Measurements from ENCODE around the gene KIAA0040.

The KIAA0040 gene

DNA sequence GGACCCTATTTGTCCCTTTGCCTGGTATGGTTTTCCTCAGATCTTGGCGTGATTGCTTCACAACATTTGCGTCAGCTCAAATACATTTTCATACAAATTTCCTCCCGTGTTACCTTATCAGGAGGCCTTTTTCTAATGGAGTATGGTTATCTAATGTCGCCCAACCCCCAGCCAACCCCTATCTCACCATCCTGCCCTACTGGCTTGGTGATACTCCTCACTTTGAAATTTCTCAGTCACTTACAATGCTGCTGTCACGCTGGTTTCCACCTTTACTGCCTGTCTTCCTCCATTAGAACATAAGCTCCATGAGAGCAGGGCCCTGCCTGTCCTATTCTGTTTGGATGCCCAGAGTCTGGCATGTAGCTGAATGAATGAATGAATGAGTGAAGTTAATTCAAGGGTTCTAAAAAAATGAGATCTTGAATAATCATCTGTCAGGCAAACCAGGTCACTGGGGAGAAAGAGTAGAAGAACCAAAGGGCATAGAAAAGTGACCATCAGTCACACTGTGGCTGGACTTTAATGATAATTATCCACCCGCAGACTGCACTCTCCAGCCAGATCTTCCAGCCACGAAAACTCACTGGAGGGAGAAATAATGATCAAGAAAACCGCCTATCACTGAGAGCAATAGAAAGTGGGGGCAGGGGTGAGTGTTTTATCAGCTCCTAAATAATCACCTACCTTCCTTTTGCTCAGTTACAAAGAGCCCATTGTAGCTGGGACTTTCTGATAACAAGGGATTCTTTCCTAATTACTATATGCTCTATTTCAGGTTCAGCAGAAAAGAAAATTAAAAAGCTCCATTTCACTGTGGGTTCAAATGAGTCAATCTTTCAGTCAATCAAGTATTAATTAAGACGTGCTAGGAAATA lies 21.3 kb downstream of the KIAA0040 start:
- Histone ChIP-seq H3K9ac (ENCODE audit: low read length in 2 of 2) (no peak overlapping the region), H3K27ac (ENCODE audit: low read length) (no peak overlapping the region), H3K4me3 (ENCODE audit: low read length in 2 of 2) (no peak overlapping the region), H3K4me1 (ENCODE audit: control insufficient read depth, insufficient read depth, low read length) (no peaks in the 10 kb centered on the region), H3K27me3 (ENCODE audit: control insufficient read depth in 1 of 2, insufficient read depth in 2 of 2, low read length in 2 of 2) (no peaks in the 10 kb centered on the region), H3K36me3 (ENCODE audit: control insufficient read depth in 2 of 2, insufficient read depth in 2 of 2, low read length in 2 of 2) (peaks cover 5 to 8% of the 10 kb centered on the region in 2 donors), H3K9me3 (ENCODE audit: control insufficient read depth in 2 of 2, low read length in 2 of 2) (no peaks in the 10 kb centered on the region)

DNA sequence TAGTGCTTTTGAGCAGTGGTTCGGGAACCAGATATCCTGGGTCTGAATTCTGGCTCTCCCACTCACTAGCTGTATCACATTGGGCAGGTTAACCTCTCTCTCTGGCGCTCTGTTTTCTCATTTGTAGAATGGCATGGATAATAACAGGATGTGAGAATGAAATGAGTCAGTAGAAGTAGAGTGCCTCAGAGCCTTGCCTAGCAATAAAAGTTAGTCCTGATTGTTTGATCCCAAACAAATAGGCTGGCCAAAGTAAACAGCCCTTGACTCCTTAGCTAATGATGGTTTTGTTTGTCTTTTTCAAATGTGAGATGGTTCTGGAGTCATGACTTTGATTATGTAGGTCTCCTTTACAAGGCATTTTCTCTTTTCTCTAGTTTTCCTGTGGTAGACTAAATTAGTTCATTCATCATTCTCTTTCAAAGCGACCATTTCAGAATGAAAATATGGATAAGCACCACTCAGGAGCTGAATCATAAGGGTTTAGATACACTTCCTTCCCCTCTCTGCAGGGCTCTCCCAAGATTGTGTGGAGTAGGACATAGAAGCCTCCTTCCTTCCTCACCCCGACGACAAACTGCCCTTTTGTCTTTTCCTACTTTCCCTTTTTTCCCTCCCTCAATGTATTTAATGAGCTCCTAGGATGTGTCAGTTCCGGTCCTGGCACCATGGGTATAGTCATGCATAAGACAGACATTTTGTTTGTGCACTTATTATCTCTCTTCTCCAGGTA lies 23.1 kb downstream of the KIAA0040 start:
- Histone ChIP-seq H3K36me3 (ENCODE audit: control insufficient read depth in 2 of 2, insufficient read depth in 2 of 2, low read length in 2 of 2) (peaks cover 11 to 13% of the 10 kb centered on the region in 2 donors), H3K27ac (ENCODE audit: low read length) (no peak overlapping the region), H3K27me3 (ENCODE audit: control insufficient read depth in 1 of 2, insufficient read depth in 2 of 2, low read length in 2 of 2) (no peaks in the 10 kb centered on the region), H3K9ac (ENCODE audit: low read length in 2 of 2) (no peak overlapping the region), H3K9me3 (ENCODE audit: control insufficient read depth in 2 of 2, low read length in 2 of 2) (no peaks in the 10 kb centered on the region), H3K4me1 (ENCODE audit: control insufficient read depth, insufficient read depth, low read length) (no peaks in the 10 kb centered on the region), H3K4me3 (ENCODE audit: low read length in 2 of 2) (no peak overlapping the region)

DNA sequence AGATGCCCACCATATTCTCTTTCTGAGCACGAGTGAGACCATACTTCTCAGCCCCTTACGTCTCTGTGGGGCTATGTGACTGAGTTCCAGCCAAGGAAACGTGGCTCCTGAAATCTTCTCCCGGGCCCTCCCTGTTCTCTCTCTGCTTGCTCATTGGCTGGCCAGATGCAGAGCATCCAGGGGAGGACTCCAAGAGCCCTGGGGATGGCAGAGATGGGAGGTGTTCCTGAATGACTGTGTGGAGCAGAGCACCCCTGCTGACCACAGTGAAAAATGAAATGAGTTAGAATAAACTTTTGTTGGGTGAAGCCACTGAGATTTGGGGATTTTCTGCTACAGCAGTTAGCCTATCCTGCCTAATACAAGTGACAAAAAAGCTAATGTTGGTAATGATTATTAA lies 23.8 kb downstream of the KIAA0040 start:
- H3K9me3 ChIP-seq (ENCODE audit: control insufficient read depth in 2 of 2, low read length in 2 of 2): no peaks in the 10 kb centered on the region
- H3K36me3 ChIP-seq (ENCODE audit: control insufficient read depth in 2 of 2, insufficient read depth in 2 of 2, low read length in 2 of 2): peaks cover 9 to 13% of the 10 kb centered on the region in 2 donors
- H3K9ac ChIP-seq (ENCODE audit: low read length in 2 of 2): no peak overlapping the region
- no peaks in the 10 kb centered on the region for H3K4me1 ChIP-seq (ENCODE audit: control insufficient read depth, insufficient read depth, low read length)
- H3K4me3 ChIP-seq (ENCODE audit: low read length in 2 of 2): no peak overlapping the region
- no peak overlapping the region for H3K27ac ChIP-seq (ENCODE audit: low read length)
- H3K27me3 ChIP-seq (ENCODE audit: control insufficient read depth in 1 of 2, insufficient read depth in 2 of 2, low read length in 2 of 2): no peaks in the 10 kb centered on the region

DNA sequence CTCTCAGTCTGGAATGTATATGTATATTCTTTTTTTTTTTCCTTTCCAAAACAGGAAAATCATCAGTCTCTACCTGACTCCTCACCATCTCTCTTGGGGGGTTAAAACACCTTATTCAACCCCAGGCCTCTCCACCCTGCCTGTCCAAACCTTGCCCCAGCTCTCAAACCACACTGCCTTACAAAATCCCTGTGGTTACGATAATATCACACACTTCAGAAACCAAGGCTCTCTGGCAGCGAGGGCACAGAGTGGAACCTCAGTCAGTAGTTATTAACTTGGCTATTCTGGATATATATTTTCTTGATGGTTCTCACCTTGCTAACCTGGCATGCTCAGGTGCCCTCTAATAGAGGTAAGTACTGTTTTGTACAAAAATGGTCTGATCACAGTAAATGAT lies 24.7 kb downstream of the KIAA0040 start:
- H3K9ac ChIP-seq (ENCODE audit: low read length in 2 of 2): no peak overlapping the region
- H3K9me3 ChIP-seq (ENCODE audit: control insufficient read depth in 2 of 2, low read length in 2 of 2): no peaks in the 10 kb centered on the region
- H3K4me1 ChIP-seq (ENCODE audit: control insufficient read depth, insufficient read depth, low read length): peaks cover 2% of the 10 kb centered on the region
- H3K36me3 ChIP-seq (ENCODE audit: control insufficient read depth in 2 of 2, insufficient read depth in 2 of 2, low read length in 2 of 2): peaks cover 8 to 17% of the 10 kb centered on the region in 2 donors
- H3K27me3 ChIP-seq (ENCODE audit: control insufficient read depth in 1 of 2, insufficient read depth in 2 of 2, low read length in 2 of 2): no peaks in the 10 kb centered on the region
- H3K27ac ChIP-seq (ENCODE audit: low read length): no peak overlapping the region
- no peak overlapping the region for H3K4me3 ChIP-seq (ENCODE audit: low read length in 2 of 2)

DNA sequence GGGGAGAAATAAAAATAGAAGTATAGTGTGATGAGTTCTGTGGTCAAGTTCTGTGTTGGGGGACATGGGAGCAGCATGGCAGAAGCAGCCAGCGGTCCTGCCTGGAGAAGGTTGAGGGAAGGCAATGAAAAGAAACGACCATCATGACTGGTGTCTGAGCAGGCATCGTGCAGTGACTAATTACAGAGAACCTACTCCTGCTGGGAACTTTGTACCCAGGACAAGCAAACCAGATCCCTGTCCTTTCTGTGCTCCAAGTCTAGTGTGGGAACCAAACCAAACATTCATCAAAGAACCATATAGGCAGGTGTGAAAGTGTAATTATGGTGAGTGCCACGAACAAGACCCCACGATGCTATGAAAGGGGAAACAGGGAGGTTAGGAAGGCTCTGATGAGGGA lies 25.8 kb downstream of the KIAA0040 start:
- Histone ChIP-seq H3K27me3 (ENCODE audit: control insufficient read depth in 1 of 2, insufficient read depth in 2 of 2, low read length in 2 of 2) (no peaks in the 10 kb centered on the region), H3K27ac (ENCODE audit: low read length) (no peak overlapping the region), H3K9ac (ENCODE audit: low read length in 2 of 2) (no peak overlapping the region), H3K36me3 (ENCODE audit: control insufficient read depth in 2 of 2, insufficient read depth in 2 of 2, low read length in 2 of 2) (peaks cover 8 to 17% of the 10 kb centered on the region in 2 donors), H3K4me3 (ENCODE audit: low read length in 2 of 2) (no peak overlapping the region), H3K4me1 (ENCODE audit: control insufficient read depth, insufficient read depth, low read length) (peaks cover 2% of the 10 kb centered on the region), H3K9me3 (ENCODE audit: control insufficient read depth in 2 of 2, low read length in 2 of 2) (no peaks in the 10 kb centered on the region)

DNA sequence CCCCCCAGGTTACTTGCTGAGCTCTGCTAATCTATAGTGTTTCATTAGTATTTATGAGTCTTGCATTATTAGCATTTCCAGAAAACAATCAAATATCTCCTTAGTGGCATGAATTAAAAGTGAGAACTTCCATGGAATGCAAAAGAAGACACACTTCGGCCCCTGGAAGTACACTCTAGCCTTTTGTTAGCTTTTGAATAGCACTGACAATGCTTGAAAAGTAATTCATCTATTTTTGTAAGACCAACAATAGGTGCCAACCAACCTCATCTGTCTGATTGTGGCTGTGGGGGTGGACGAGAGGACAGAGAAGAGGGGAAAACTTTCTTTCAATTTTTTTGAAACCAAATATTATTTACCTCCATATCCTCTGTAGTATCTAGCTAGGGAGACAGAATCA lies 27.8 kb downstream of the KIAA0040 start:
- H3K27me3 ChIP-seq (ENCODE audit: control insufficient read depth in 1 of 2, insufficient read depth in 2 of 2, low read length in 2 of 2): no peaks in the 10 kb centered on the region
- peaks cover 19 to 26% of the 10 kb centered on the region in 2 donors for H3K36me3 ChIP-seq (ENCODE audit: control insufficient read depth in 2 of 2, insufficient read depth in 2 of 2, low read length in 2 of 2)
- H3K27ac ChIP-seq (ENCODE audit: low read length): no peak overlapping the region
- H3K4me3 ChIP-seq (ENCODE audit: low read length in 2 of 2): no peak overlapping the region
- no peaks in the 10 kb centered on the region for H3K9me3 ChIP-seq (ENCODE audit: control insufficient read depth in 2 of 2, low read length in 2 of 2)
- H3K9ac ChIP-seq (ENCODE audit: low read length in 2 of 2): no peak overlapping the region
- peaks cover 2% of the 10 kb centered on the region for H3K4me1 ChIP-seq (ENCODE audit: control insufficient read depth, insufficient read depth, low read length)

DNA sequence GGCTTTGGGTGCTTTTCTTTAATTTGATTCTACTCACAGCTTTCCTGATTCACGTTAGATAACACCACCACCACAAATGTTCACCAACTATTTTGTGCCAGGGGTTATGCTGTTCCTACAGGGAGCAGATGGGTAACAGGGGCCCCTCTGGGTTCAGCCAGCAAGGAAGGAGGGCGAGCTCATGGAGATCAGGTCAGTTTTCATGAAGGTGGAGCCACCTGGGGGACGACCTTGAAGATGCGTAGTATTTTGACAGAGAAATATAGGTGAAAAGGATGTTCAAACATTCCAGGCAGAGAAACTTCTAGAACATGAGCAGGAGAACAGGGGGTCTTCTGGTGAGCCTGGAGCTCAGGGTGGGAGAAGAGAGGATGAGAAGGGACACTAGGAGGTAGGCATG lies 28.9 kb downstream of the KIAA0040 start:
- Histone ChIP-seq H3K27me3 (ENCODE audit: control insufficient read depth in 1 of 2, insufficient read depth in 2 of 2, low read length in 2 of 2) (no peaks in the 10 kb centered on the region), H3K4me1 (ENCODE audit: control insufficient read depth, insufficient read depth, low read length) (peaks cover 2% of the 10 kb centered on the region), H3K9me3 (ENCODE audit: control insufficient read depth in 2 of 2, low read length in 2 of 2) (no peaks in the 10 kb centered on the region), H3K36me3 (ENCODE audit: control insufficient read depth in 2 of 2, insufficient read depth in 2 of 2, low read length in 2 of 2) (peaks cover 22 to 26% of the 10 kb centered on the region in 2 donors), H3K27ac (ENCODE audit: low read length) (no peak overlapping the region), H3K9ac (ENCODE audit: low read length in 2 of 2) (no peak overlapping the region), H3K4me3 (ENCODE audit: low read length in 2 of 2) (no peak overlapping the region)

DNA sequence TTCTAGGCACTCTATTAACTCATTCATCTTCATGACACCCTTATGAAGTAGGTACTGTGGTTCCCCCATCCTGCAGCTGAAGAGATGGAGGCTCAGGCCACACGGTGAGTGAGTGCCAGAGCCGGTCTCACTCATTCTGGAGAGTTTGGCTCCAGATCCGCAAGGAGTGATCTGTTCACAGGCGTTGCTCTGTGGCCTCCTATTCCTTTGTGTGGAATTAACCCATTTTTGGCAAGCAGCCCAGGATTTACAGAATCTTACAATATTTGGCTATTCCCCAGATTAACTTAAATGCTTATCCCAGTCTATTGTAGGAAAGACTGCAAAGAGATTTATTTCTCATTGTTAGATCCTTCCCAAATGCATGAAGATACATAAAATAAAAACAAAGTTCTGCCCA lies 29.6 kb downstream of the KIAA0040 start:
- Histone ChIP-seq H3K36me3 (ENCODE audit: control insufficient read depth in 2 of 2, insufficient read depth in 2 of 2, low read length in 2 of 2) (peaks cover 24 to 26% of the 10 kb centered on the region in 2 donors), H3K4me1 (ENCODE audit: control insufficient read depth, insufficient read depth, low read length) (peaks cover 2% of the 10 kb centered on the region), H3K27me3 (ENCODE audit: control insufficient read depth in 1 of 2, insufficient read depth in 2 of 2, low read length in 2 of 2) (no peaks in the 10 kb centered on the region), H3K4me3 (ENCODE audit: low read length in 2 of 2) (no peak overlapping the region), H3K9ac (ENCODE audit: low read length in 2 of 2) (no peak overlapping the region), H3K27ac (ENCODE audit: low read length) (no peak overlapping the region), H3K9me3 (ENCODE audit: control insufficient read depth in 2 of 2, low read length in 2 of 2) (no peaks in the 10 kb centered on the region)

DNA sequence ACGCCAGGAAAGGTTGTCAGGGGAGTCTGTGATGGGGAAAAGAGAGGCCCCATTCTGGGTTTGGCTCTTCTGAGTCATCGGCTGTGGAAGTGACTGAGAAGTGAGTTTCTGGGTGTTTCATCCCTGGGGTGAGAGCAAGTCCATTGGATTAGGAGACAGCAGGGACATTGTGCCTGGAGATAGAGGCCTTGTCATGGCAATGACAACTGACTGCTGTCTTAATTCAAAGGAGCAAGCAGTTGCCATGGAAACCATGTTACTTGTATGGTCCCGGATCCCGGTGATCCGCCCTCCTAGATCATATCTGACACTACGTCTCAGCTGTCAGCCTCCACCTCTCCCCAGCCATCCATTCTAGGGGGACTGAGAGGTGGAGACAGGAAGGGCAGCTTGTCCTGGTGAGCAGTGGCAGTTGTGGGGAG lies 34.4 kb downstream of the KIAA0040 start:
- no peak overlapping the region for H3K4me3 ChIP-seq (ENCODE audit: low read length in 2 of 2)
- H3K27me3 ChIP-seq (ENCODE audit: control insufficient read depth in 1 of 2, insufficient read depth in 2 of 2, low read length in 2 of 2): no peaks in the 10 kb centered on the region
- H3K9me3 ChIP-seq (ENCODE audit: control insufficient read depth in 2 of 2, low read length in 2 of 2): no peaks in the 10 kb centered on the region
- no peaks in the 10 kb centered on the region for H3K4me1 ChIP-seq (ENCODE audit: control insufficient read depth, insufficient read depth, low read length)
- peaks cover 9 to 18% of the 10 kb centered on the region in 2 donors for H3K36me3 ChIP-seq (ENCODE audit: control insufficient read depth in 2 of 2, insufficient read depth in 2 of 2, low read length in 2 of 2)
- H3K27ac ChIP-seq (ENCODE audit: low read length): no peak overlapping the region
- no peak overlapping the region for H3K9ac ChIP-seq (ENCODE audit: low read length in 2 of 2)

DNA sequence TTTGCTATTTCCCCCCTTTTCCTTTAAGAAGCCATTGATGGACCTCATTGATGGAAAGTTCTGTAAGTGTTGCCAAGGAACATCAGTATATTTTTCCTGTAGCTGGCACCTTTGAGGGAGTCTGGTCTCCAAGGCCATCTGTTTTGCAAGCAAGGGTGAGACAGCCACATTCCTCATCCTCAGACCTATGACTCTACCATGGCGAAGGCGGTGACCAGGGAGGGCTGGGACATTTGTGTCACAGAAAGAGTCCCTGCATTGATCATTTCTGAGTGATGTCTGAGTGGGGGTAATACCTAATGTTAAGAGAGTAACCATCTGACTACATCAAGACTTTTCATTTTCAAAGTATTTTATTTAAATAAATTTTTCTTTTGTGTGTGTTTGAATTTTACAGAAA lies 35.4 kb downstream of the KIAA0040 start:
- no peak overlapping the region for H3K4me3 ChIP-seq (ENCODE audit: low read length in 2 of 2)
- no peaks in the 10 kb centered on the region for H3K9me3 ChIP-seq (ENCODE audit: control insufficient read depth in 2 of 2, low read length in 2 of 2)
- H3K4me1 ChIP-seq (ENCODE audit: control insufficient read depth, insufficient read depth, low read length): no peaks in the 10 kb centered on the region
- H3K9ac ChIP-seq (ENCODE audit: low read length in 2 of 2): no peak overlapping the region
- no peaks in the 10 kb centered on the region for H3K27me3 ChIP-seq (ENCODE audit: control insufficient read depth in 1 of 2, insufficient read depth in 2 of 2, low read length in 2 of 2)
- peaks cover 9 to 18% of the 10 kb centered on the region in 2 donors for H3K36me3 ChIP-seq (ENCODE audit: control insufficient read depth in 2 of 2, insufficient read depth in 2 of 2, low read length in 2 of 2)
- no peak overlapping the region for H3K27ac ChIP-seq (ENCODE audit: low read length)

DNA sequence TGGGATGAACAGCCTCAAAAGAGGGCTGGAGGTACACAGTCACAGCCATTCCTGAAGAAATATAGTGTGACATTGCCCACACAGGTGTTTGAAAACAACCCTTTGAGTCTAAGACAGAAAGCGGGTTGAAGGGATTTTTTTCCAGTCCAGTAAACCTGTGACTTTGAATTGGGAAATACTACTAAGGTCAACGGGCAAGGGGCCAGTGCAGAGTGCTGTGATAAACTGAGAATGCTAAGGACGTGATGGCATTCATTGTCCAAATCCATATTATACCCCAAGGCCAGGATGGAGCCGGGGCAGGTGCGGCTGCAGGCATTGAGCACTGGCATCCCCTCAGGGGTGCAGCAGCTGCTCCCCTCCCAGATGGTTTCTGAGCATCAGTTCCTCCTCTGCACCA lies 36.6 kb downstream of the KIAA0040 start:
- no peak overlapping the region for H3K4me3 ChIP-seq (ENCODE audit: low read length in 2 of 2)
- no peaks in the 10 kb centered on the region for H3K9me3 ChIP-seq (ENCODE audit: control insufficient read depth in 2 of 2, low read length in 2 of 2)
- no peak overlapping the region for H3K9ac ChIP-seq (ENCODE audit: low read length in 2 of 2)
- no peaks in the 10 kb centered on the region for H3K27me3 ChIP-seq (ENCODE audit: control insufficient read depth in 1 of 2, insufficient read depth in 2 of 2, low read length in 2 of 2)
- peaks cover 7 to 13% of the 10 kb centered on the region in 2 donors for H3K36me3 ChIP-seq (ENCODE audit: control insufficient read depth in 2 of 2, insufficient read depth in 2 of 2, low read length in 2 of 2)
- H3K27ac ChIP-seq (ENCODE audit: low read length): no peak overlapping the region
- peaks cover under 1% of the 10 kb centered on the region for H3K4me1 ChIP-seq (ENCODE audit: control insufficient read depth, insufficient read depth, low read length)

Measured in stomach smooth muscle (tissue), 2 donors.